H9 (cell line): ENCODE data around the gene ACKR1. TPM values are rescaled to one million over a fixed set of nuclear protein-coding genes. Genes with fewer than 3 reads are reported as not detected.

Source experiments
- DNase-seq: peaks from one replicate; pipeline ENCODE4 v3.0.0-alpha.2; 2017
- H2AFZ ChIP-seq: one replicate; pipeline ENCODE4 v1.6.1; 2013; ENCODE audit warnings: mild to moderate bottlenecking, low read length, control low read depth, moderate library complexity
- H2AK5ac ChIP-seq: 2 replicates; pipeline ENCODE4 v1.6.1; 2013; ENCODE audit warnings: low read length, control low read depth, mixed read lengths; ENCODE audit not compliant: insufficient read length
- H2BK120ac ChIP-seq: one replicate; pipeline ENCODE4 v1.6.1; 2013; ENCODE audit warnings: low read depth, mild to moderate bottlenecking, low read length, control low read depth, inconsistent platforms; ENCODE audit not compliant: poor library complexity, severe bottlenecking
- H2BK12ac ChIP-seq: 2 replicates; pipeline ENCODE4 v1.6.1; 2013; ENCODE audit warnings: low read length, control low read depth, mixed read lengths, low read depth; ENCODE audit not compliant: insufficient read length
- H2BK15ac ChIP-seq: 2 replicates; pipeline ENCODE4 v1.6.1; 2013; ENCODE audit warnings: low read depth, low read length, control low read depth
- H2BK20ac ChIP-seq: one replicate; pipeline ENCODE4 v1.6.1; 2013; ENCODE audit warnings: low read depth, mild to moderate bottlenecking, low read length, control low read depth, inconsistent platforms; ENCODE audit not compliant: poor library complexity, severe bottlenecking
- H2BK5ac ChIP-seq: 2 replicates; pipeline ENCODE4 v1.6.1; 2013; ENCODE audit warnings: low read length, control low read depth, mixed read lengths; ENCODE audit not compliant: insufficient read length
- H3K14ac ChIP-seq: 2 replicates; pipeline ENCODE4 v1.6.1; 2013; ENCODE audit warnings: low read length, control low read depth; ENCODE audit not compliant: insufficient read depth
- H3K18ac ChIP-seq: 2 replicates; pipeline ENCODE4 v1.6.1; 2013; ENCODE audit warnings: low read depth, mild to moderate bottlenecking, mixed read lengths, low read length, control low read depth; ENCODE audit not compliant: insufficient read length
- H3K23ac ChIP-seq: 2 replicates; pipeline ENCODE4 v1.6.1; 2013; ENCODE audit warnings: low read length, control low read depth, mixed read lengths, low read depth; ENCODE audit not compliant: insufficient read length
- H3K23me2 ChIP-seq: 2 replicates; pipeline ENCODE4 v1.6.1; 2013; ENCODE audit warnings: low read depth, mild to moderate bottlenecking, mixed read lengths, low read length, control low read depth; ENCODE audit not compliant: insufficient read length, poor library complexity, severe bottlenecking
- H3K27ac ChIP-seq: 2 replicates; pipeline ENCODE4 v1.5.1; 2013; ENCODE audit warnings: low read length, control low read depth, mixed read lengths, low read depth; ENCODE audit not compliant: insufficient read length
- H3K27me3 ChIP-seq: 2 replicates; pipeline ENCODE4 v1.6.1; 2013; ENCODE audit warnings: low read length, control low read depth, inconsistent platforms; ENCODE audit not compliant: insufficient read depth
- H3K4ac ChIP-seq: 2 replicates; pipeline ENCODE4 v1.6.1; 2013; ENCODE audit warnings: low read depth, mild to moderate bottlenecking, control low read depth, inconsistent platforms, low read length, moderate library complexity
- H3K4me1 ChIP-seq: 2 replicates; pipeline ENCODE4 v1.6.1; 2013; ENCODE audit warnings: low read length, control low read depth, inconsistent platforms; ENCODE audit not compliant: insufficient read depth
- H3K4me2 ChIP-seq: 2 replicates; pipeline ENCODE4 v1.6.1; 2013; ENCODE audit warnings: low read length, control low read depth, mixed read lengths; ENCODE audit not compliant: insufficient read length, insufficient read depth
- H3K56ac ChIP-seq: 2 replicates; pipeline ENCODE4 v1.6.1; 2013; ENCODE audit warnings: low read depth, mild to moderate bottlenecking, mixed read lengths, low read length, control low read depth; ENCODE audit not compliant: insufficient read length
- H3K79me1 ChIP-seq: 2 replicates; pipeline ENCODE4 v1.6.1; 2013; ENCODE audit warnings: low read depth, mild to moderate bottlenecking, moderate library complexity, low read length, control low read depth, inconsistent platforms; ENCODE audit not compliant: insufficient read depth, poor library complexity, severe bottlenecking
- H3K79me2 ChIP-seq: 2 replicates; pipeline ENCODE4 v1.6.1; 2013; ENCODE audit warnings: low read length, control low read depth, inconsistent platforms; ENCODE audit not compliant: insufficient read depth
- H3K9ac ChIP-seq: 2 replicates; pipeline ENCODE4 v1.6.1; 2013; ENCODE audit warnings: low read length, control low read depth, mixed read lengths; ENCODE audit not compliant: insufficient read length; ENCODE audit errors: extremely low read depth
- H3K9me3 ChIP-seq: one replicate; pipeline ENCODE4 v1.6.1; 2013; ENCODE audit warnings: low read depth, low read length, inconsistent platforms; ENCODE audit not compliant: control insufficient read depth
- H3T11ph ChIP-seq: one replicate; pipeline ENCODE4 v1.6.1; 2013; ENCODE audit warnings: mild to moderate bottlenecking, low read length, control low read depth, inconsistent platforms
- H4K20me1 ChIP-seq: one replicate; pipeline ENCODE4 v1.6.1; 2013; ENCODE audit not compliant: control insufficient read depth, insufficient read length, insufficient read depth
- H4K5ac ChIP-seq: 2 replicates; pipeline ENCODE4 v1.6.1; 2013; ENCODE audit warnings: low read depth, mild to moderate bottlenecking, mixed read lengths, low read length, control low read depth; ENCODE audit not compliant: insufficient read length
- H4K8ac ChIP-seq: replicated peaks from 2 replicates; pipeline ENCODE4 v1.6.1; 2013; ENCODE audit warnings: low read length, control low read depth, mixed read lengths, low read depth; ENCODE audit not compliant: insufficient read length
- H4K91ac ChIP-seq: 2 replicates; pipeline ENCODE4 v1.6.1; 2013; ENCODE audit warnings: low read depth, mild to moderate bottlenecking, moderate library complexity, mixed read lengths, low read length, control low read depth; ENCODE audit not compliant: insufficient read length
- H3K27ac Mint-ChIP-seq, 3 experiments: 2 replicates in 2 of 3; 3 replicates in 1 of 3; pipeline ENCODE4 v1.8.0; 2020 to 2021; ENCODE audit warnings: mixed read lengths in 3 of 3, mild to moderate bottlenecking in 1 of 3, moderate library complexity in 1 of 3
- H3K27me3 Mint-ChIP-seq: 2 replicates; pipeline ENCODE4 v1.8.0; 2021; ENCODE audit warnings: low read depth, mild to moderate bottlenecking, moderate library complexity, mixed read lengths
- H3K36me3 Mint-ChIP-seq, 3 experiments: 2 replicates in 2 of 3; 3 replicates in 1 of 3; pipeline ENCODE4 v1.8.0; 2020 to 2021; ENCODE audit warnings: low read depth in 3 of 3, mixed read lengths in 3 of 3; ENCODE audit not compliant: insufficient read depth in 1 of 3
- H3K4me1 Mint-ChIP-seq, 2 experiments: 2 replicates each; pipeline ENCODE4 v1.8.0; 2020; ENCODE audit warnings: mixed read lengths in 2 of 2
- H3K4me3 Mint-ChIP-seq, 2 experiments: 2 replicates in 1 of 2; 3 replicates in 1 of 2; pipeline ENCODE4 v1.8.0; 2020 to 2021; ENCODE audit warnings: mild to moderate bottlenecking in 2 of 2, mixed read lengths in 2 of 2, moderate library complexity in 1 of 2
- H3K9me3 Mint-ChIP-seq, 2 experiments: 2 replicates in 1 of 2; 3 replicates in 1 of 2; pipeline ENCODE4 v1.8.0; 2020; ENCODE audit warnings: mild to moderate bottlenecking in 2 of 2, mixed read lengths in 2 of 2, moderate library complexity in 1 of 2
- CTCF ChIP-seq: fragments of 200-600 bp; sonication (generic); conservative IDR thresholded peaks from 3 replicates; pipeline ENCODE4 v1.8.0; 2021; ENCODE audit warnings: antibody characterized with exemption, mild to moderate bottlenecking
- WGBS: extraction: QIAGEN DNeasy Blood & Tissue Kit; methylation state at CpG from one replicate; pipeline ENCODE4 v1.1.7; 2013; ENCODE audit warnings: missing lambda C conversion rate, low lambda C conversion rate, mixed read lengths; ENCODE audit not compliant: insufficient read length; ENCODE audit errors: extremely low coverage; 5-methylcytosine and 5-hydroxymethylcytosine counted together
- total RNA-seq: library from RNA; stranded (reverse); gene quantifications from 2 replicates; pipeline ENCODE4 v1.2.1, GENCODE V29; 2021

Gene ACKR1
- total RNA-seq, 1 experiment from 2014 or later: 0.26 TPM

- Mint-ChIP-seq H3K27me3 (peaks cover 20% of the 10 kb centered on the region), H3K4me1 (peaks cover 17 to 45% of the 10 kb centered on the region in 2 experiments), H3K9me3 (no peaks in the 10 kb centered on the region; a peak in 1 of 5 replicates), H3K36me3 (no peaks in the 10 kb centered on the region), H3K27ac (no peak overlapping the region; a peak in 1 of 7 replicates), H3K4me3 (no peak overlapping the region)
- Histone ChIP-seq H2AFZ (no peak overlapping the region), H3K4me1 (no peaks in the 10 kb centered on the region), H2BK20ac (no peak overlapping the region), H4K8ac (no peak overlapping the region), H2BK12ac (no peak overlapping the region), H2BK120ac (no peak overlapping the region), H3K4me2 (no peak overlapping the region), H3K56ac (no peak overlapping the region), H4K5ac (no peak overlapping the region), H3K18ac (no peak overlapping the region), H3K9ac (no peak overlapping the region), H3K79me1 (no peaks in the 10 kb centered on the region), H2BK5ac (no peak overlapping the region), H2AK5ac (no peak overlapping the region), H3T11ph (no peak overlapping the region), H3K4ac (no peak overlapping the region), H3K27me3 (no peaks in the 10 kb centered on the region), H4K20me1 (no peaks in the 10 kb centered on the region), H3K14ac (no peak overlapping the region), H3K9me3 (no peaks in the 10 kb centered on the region), H4K91ac (no peak overlapping the region), H2BK15ac (no peak overlapping the region), H3K27ac (no peak overlapping the region), H3K23me2 (no peaks in the 10 kb centered on the region), H3K23ac (no peak overlapping the region), H3K79me2 (no peaks in the 10 kb centered on the region)
- TF ChIP-seq CTCF: no peak
- DNase-seq: no peak
- no CpG with 5 or more reads among the region's 4 CpGs for WGBS
Measured at GRCh38 chr1:159212596-159212995, 7.9 kb downstream of the ACKR1 start.
